ENCODE measurements around the gene SLC35E4. TPM values are rescaled to one million over a fixed set of nuclear protein-coding genes. Genes with fewer than 3 reads are reported as not detected.
A peak's percentile ranks its signal among the peaks of the same experiment; 100 is the strongest.

Gene SLC35E4
- total RNA-seq, 1 donor from 2014 or later = 3.2 TPM

GRCh38 chr22:30606455-30607299 is 28.9 kb upstream of the SLC35E4 start, which contains the start of gene TCN2:
Gene TCN2, plus strand, starts transcription at chr22:30607174. Its CDS starts 158 bp downstream, at chr22:30607332.
- H4K20me1 ChIP-seq (ENCODE audit: insufficient read depth, low read length) = no peaks in the 10 kb centered on the region
- no peaks in the 10 kb centered on the region for H3K27me3 ChIP-seq (ENCODE audit: insufficient read depth, low read length)
- peak within 1 kb of the TSS; percentile 100 for H3K4me2 ChIP-seq (ENCODE audit: low read length)
- H3K27ac ChIP-seq (ENCODE audit: low read depth, low read length) = peak within 1 kb of the TSS; percentile 67
- H3K9ac ChIP-seq (ENCODE audit: low read length) = peak within 1 kb of the TSS; percentile 81
- no peak for TF ChIP-seq EZH2 (IDR thresholded peaks at IDR 0.05; ENCODE audit: insufficient read depth, low read length)
- no peak for TF ChIP-seq CTCF (IDR thresholded peaks at IDR 0.05; ENCODE audit: insufficient read depth, low read depth, low read length)
- Mint-ChIP-seq H3K4me3 (ENCODE audit: unreplicated experiment) (peak within 1 kb of the TSS; percentile 78), H3K9me3 (ENCODE audit: unreplicated experiment) (no peaks in the 10 kb centered on the region), H3K4me1 (ENCODE audit: low read depth, unreplicated experiment) (peaks cover 31% of the 10 kb centered on the region), H3K27ac (ENCODE audit: unreplicated experiment) (peak within 1 kb of the TSS; percentile 84), H3K36me3 (ENCODE audit: low read depth, unreplicated experiment) (no peaks in the 10 kb centered on the region), H3K27me3 (ENCODE audit: low read depth, unreplicated experiment) (no peaks in the 10 kb centered on the region)
- H3K9me3 ChIP-seq (ENCODE audit: insufficient read depth, low read depth, low read length) = no peaks in the 10 kb centered on the region
- H3K36me3 ChIP-seq (ENCODE audit: insufficient read depth, low read length) = no peaks in the 10 kb centered on the region
- H3K4me3 ChIP-seq (ENCODE audit: insufficient read depth, low read depth, low read length) = peak within 1 kb of the TSS; percentile 67
- FAIRE-seq = no peak
- peaks cover 24% of the 10 kb centered on the region for H3K4me1 ChIP-seq (ENCODE audit: insufficient read depth, low read length)
- no peaks in the 10 kb centered on the region for H3K79me2 ChIP-seq (ENCODE audit: insufficient read depth, low read length)
- peak; percentile 77 for DNase-seq (ENCODE audit: low read depth)
- H2AFZ ChIP-seq (ENCODE audit: low read depth, low read length) = peak within 1 kb of the TSS; percentile 99

GRCh38 chr22:30607300-30607930 is 28.2 kb upstream of the SLC35E4 start:
- H3K36me3 ChIP-seq (ENCODE audit: insufficient read depth, low read length) = no peaks in the 10 kb centered on the region
- no peaks in the 10 kb centered on the region for H3K9me3 Mint-ChIP-seq (ENCODE audit: unreplicated experiment)
- TF ChIP-seq EZH2 (IDR thresholded peaks at IDR 0.05; ENCODE audit: insufficient read depth, low read length) (no peak), CTCF (IDR thresholded peaks at IDR 0.05; ENCODE audit: insufficient read depth, low read depth, low read length) (no peak)
- FAIRE-seq (no peak), DNase-seq (ENCODE audit: low read depth) (no peak)
- peak overlapping the region; percentile 99 for H2AFZ ChIP-seq (ENCODE audit: low read depth, low read length)
- H4K20me1 ChIP-seq (ENCODE audit: insufficient read depth, low read length) = no peaks in the 10 kb centered on the region
- H3K27me3 ChIP-seq (ENCODE audit: insufficient read depth, low read length) = no peaks in the 10 kb centered on the region
- H3K9ac ChIP-seq (ENCODE audit: low read length) = peak overlapping the region; percentile 81
- H3K27ac Mint-ChIP-seq (ENCODE audit: unreplicated experiment) = peak overlapping the region; percentile 84
- H3K36me3 Mint-ChIP-seq (ENCODE audit: low read depth, unreplicated experiment) = no peaks in the 10 kb centered on the region
- no peaks in the 10 kb centered on the region for H3K79me2 ChIP-seq (ENCODE audit: insufficient read depth, low read length)
- peak overlapping the region; percentile 100 for H3K4me2 ChIP-seq (ENCODE audit: low read length)
- peak overlapping the region; percentile 78 for H3K4me3 Mint-ChIP-seq (ENCODE audit: unreplicated experiment)
- H3K4me1 Mint-ChIP-seq (ENCODE audit: low read depth, unreplicated experiment) = peaks cover 31% of the 10 kb centered on the region
- H3K4me1 ChIP-seq (ENCODE audit: insufficient read depth, low read length) = peaks cover 24% of the 10 kb centered on the region
- peak overlapping the region; percentile 67 for H3K4me3 ChIP-seq (ENCODE audit: insufficient read depth, low read depth, low read length)
- no peaks in the 10 kb centered on the region for H3K27me3 Mint-ChIP-seq (ENCODE audit: low read depth, unreplicated experiment)
- no peak overlapping the region for H3K27ac ChIP-seq (ENCODE audit: low read depth, low read length)
- H3K9me3 ChIP-seq (ENCODE audit: insufficient read depth, low read depth, low read length) = no peaks in the 10 kb centered on the region

Measured in astrocyte (in vitro differentiated cells and primary cell).